Measurements from ENCODE around the gene ADAMTSL2.

Gene ADAMTSL2

GRCh38 chr9:133527444-133527920 lies 7.0 kb upstream of the ADAMTSL2 start:
- in situ Hi-C loops (cut with HindIII; ENCODE audit: low sequenced_read_pairs): no loop called here
- H3K4me3 ChIP-seq (ENCODE audit: low read depth, low read length): no peak overlapping the region
- no peak for DNase-seq (ENCODE audit: low read depth)
- TF ChIP-seq, protein P1, sequence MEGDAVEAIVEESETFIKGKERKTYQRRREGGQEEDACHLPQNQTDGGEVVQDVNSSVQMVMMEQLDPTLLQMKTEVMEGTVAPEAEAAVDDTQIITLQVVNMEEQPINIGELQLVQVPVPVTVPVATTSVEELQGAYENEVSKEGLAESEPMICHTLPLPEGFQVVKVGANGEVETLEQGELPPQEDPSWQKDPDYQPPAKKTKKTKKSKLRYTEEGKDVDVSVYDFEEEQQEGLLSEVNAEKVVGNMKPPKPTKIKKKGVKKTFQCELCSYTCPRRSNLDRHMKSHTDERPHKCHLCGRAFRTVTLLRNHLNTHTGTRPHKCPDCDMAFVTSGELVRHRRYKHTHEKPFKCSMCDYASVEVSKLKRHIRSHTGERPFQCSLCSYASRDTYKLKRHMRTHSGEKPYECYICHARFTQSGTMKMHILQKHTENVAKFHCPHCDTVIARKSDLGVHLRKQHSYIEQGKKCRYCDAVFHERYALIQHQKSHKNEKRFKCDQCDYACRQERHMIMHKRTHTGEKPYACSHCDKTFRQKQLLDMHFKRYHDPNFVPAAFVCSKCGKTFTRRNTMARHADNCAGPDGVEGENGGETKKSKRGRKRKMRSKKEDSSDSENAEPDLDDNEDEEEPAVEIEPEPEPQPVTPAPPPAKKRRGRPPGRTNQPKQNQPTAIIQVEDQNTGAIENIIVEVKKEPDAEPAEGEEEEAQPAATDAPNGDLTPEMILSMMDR (IDR thresholded peaks at IDR 0.05; ENCODE audit: low read depth, low read length, missing control alignments): no peak

DNA sequence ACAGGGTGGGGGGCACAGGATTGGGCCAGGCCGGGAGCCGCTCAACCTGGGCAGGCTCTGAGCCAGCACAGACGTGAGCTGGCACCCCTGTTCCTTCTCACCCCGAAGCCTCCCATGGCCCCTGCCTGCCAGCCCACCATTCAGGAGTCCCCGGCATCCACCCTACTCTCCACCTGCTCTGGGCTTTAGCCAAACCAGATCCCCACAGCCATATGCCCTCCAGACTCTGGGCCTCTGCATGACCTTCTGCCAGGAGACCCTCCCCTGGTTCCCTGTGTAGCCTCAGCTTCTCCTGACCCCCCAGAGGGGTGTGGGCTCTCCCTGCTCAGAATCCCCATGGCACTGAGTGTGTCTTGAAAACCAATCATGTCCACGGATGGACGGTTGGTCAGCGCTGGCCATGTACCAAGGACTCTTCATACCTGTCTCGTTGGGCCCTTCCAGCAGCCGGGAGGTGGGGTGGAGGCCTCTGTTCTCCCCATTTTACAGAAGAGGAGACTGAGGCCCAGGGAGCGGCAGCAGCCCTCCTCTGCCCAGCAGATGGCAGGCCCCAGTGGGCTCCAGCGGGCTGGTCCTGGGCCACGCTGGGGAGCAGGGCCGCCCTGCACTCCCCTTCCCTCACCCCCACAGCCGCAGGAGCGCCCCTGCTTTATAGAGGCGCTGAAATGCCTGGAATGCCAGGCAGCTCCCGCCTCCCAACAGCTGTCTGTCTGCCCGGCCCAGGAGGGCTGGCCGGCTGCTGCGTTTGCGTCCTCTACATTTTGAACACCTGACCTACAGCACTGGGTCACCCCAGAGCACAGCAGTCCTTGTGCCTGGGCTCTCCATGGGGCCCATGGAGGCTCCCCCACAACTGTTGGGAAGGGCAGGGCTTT lies 6.3 kb upstream of the ADAMTSL2 start:
- TF ChIP-seq, protein P1 (IDR thresholded peaks at IDR 0.05; ENCODE audit: low read depth, low read length, missing control alignments): no peak
- in situ Hi-C loops (cut with HindIII; ENCODE audit: low sequenced_read_pairs): no loop called here
- no peak overlapping the region for H3K4me3 ChIP-seq (ENCODE audit: low read depth, low read length)
- DNase-seq (ENCODE audit: low read depth): no peak

GRCh38 chr9:133528876-133529241 lies 5.6 kb upstream of the ADAMTSL2 start:
- TF ChIP-seq, protein P1 (IDR thresholded peaks at IDR 0.05; ENCODE audit: low read depth, low read length, missing control alignments): no peak
- in situ Hi-C loops (cut with HindIII; ENCODE audit: low sequenced_read_pairs): no loop called here

DNA sequence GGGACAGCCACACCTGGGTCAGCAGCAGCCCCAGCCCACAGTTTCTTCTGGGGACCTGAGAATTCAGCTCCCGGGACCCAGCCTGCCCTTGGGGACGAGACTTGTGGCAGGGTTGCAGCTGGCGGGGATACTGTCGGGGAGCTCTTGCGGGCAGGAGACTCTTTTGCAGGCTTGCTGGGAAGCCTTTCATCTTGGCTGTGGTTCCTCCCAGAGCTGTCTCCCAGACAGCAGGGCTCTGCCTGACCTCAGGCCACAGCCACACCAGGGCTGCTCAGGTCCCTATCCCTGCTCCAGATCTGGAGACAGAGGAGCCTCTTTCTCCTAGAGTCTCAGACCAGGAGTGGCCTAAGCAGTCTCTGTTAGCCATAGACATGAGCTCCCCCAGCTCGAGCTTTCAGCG lies 5.0 kb upstream of the ADAMTSL2 start:
- DNase-seq (ENCODE audit: low read depth): no peak
- no peak overlapping the region for H3K4me3 ChIP-seq (ENCODE audit: low read depth, low read length)
- TF ChIP-seq, protein P1 (IDR thresholded peaks at IDR 0.05; ENCODE audit: low read depth, low read length, missing control alignments): no peak
- in situ Hi-C loops (cut with HindIII; ENCODE audit: low sequenced_read_pairs): no loop called here

More at GRCh38 chr9:133528876-133529241, 5.6 kb upstream of the ADAMTSL2 start:
- DNase-seq (ENCODE audit: low read depth): no peak
- no peak overlapping the region for H3K4me3 ChIP-seq (ENCODE audit: low read depth, low read length)

GRCh38 chr9:133529874-133530273 lies 4.6 kb upstream of the ADAMTSL2 start:
- TF ChIP-seq, protein P1 (IDR thresholded peaks at IDR 0.05; ENCODE audit: low read depth, low read length, missing control alignments): no peak
- no peak overlapping the region for H3K4me3 ChIP-seq (ENCODE audit: low read depth, low read length)
- in situ Hi-C loops (cut with HindIII; ENCODE audit: low sequenced_read_pairs): no loop called here
- DNase-seq (ENCODE audit: low read depth): no peak

GRCh38 chr9:133531293-133531692 lies 3.2 kb upstream of the ADAMTSL2 start:
- H3K4me3 ChIP-seq (ENCODE audit: low read depth, low read length): no peak overlapping the region
- TF ChIP-seq, protein P1 (IDR thresholded peaks at IDR 0.05; ENCODE audit: low read depth, low read length, missing control alignments): no peak
- in situ Hi-C loops (cut with HindIII; ENCODE audit: low sequenced_read_pairs): no loop called here

More at GRCh38 chr9:133531293-133531692, 3.2 kb upstream of the ADAMTSL2 start:
- DNase-seq (ENCODE audit: low read depth): no peak

All from astrocyte of the cerebellum (primary cell).